Left colon (tissue), 2 donors: ENCODE data around the gene NAP1L1. TPM values are rescaled to one million over a fixed set of nuclear protein-coding genes. Genes with fewer than 3 reads are reported as not detected.

ENCODE experiments used
- ATAC-seq: fragments of 200-7000 bp; cut with Tn5 transposase; one replicate; pipeline ENCODE4 v1.9.1; 2020; ENCODE audit warnings: mild to moderate bottlenecking, moderate library complexity
- DNase-seq, 2 donors: peaks; one replicate each; pipeline ENCODE4 v3.0.0-alpha.2; 2020
- intact Hi-C, 2 donors: fragments of 100-400 bp; cut with DNase I in 1 of 2; cut with micrococcal nuclease in 1 of 2; formaldehyde crosslinking; loops; one replicate each; pipeline versions ENCODE4 v1.11.2 to v1.14.0; 2022; cut with DNase I, micrococcal nuclease
- total RNA-seq, 2 donors: library from RNA; stranded (reverse); fragmentation: NEBNext Ultra II Directional; extraction: Animal tissue kit (Norgen Biotek cat#: 25700); gene quantifications; one replicate each; pipeline ENCODE4 v1.2.1, GENCODE V29; 2021
- donor health status: DM: no; HTN: no; CAD: no.
- donor health status: DM: yes; HTN: yes; CAD: no.

NAP1L1 gene
- total RNA-seq, 2 donors from 2014 or later = 91.5 to 126 TPM

- intact Hi-C loops = no loop called here
- ATAC-seq = no peak
- no peak for DNase-seq
Observed at GRCh38 chr12:76028571-76029277, 55.8 kb downstream of the NAP1L1 start.

GRCh38 chr12:76026643-76027063, 57.8 kb downstream of the NAP1L1 start:
- ATAC-seq = no peak
- DNase-seq = no peak
- intact Hi-C loops = no loop called here

DNA sequence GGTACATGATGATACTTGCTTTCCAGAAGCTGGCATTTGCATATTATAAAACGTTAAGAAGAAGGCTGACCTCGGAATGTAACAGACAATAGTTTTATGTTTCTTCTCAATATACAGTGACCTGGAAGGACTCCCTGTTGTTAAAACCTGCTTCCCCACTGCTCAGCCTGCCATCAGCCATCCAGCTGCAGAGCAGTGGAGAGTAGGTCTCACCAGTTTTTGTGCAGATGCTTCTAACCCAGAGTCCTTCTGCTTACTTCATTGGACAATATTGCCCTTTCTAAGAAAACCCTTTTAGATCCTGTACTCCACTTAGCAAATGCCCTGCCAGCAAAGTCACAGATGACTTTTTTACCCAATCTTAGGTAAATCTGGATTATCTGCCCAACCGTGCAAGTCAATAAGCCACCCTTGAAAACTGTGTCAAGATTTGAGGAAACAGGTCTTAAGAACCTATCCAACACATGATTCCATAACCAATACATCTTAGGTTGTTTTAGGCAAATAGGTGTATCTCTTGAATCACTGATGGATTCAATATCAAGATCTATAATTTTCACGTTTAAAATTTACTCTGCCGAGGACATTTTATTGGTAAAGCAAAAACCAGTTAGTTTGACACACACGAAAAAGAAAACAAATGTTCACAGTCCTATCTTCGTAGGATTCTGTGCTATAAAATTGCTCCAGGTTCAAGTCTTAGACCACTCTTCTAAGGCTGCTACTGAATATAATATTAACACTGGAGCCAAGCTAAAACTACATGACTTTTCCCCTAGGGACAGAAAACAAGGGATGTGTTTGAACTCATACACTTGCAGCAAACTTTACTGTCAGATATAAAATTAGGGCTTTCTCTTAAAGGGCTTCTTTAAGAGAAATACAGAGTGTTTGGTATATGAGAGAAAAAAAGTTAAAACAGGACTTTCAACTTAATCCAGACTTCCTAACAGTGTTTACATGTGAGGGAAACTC, 58.6 kb downstream of the NAP1L1 start:
- ATAC-seq (no peak), DNase-seq (no peak)
- intact Hi-C loops = no loop called here

GRCh38 chr12:76024942-76025600, 59.4 kb downstream of the NAP1L1 start:
- ATAC-seq (no peak), DNase-seq (no peak)
- intact Hi-C loops = no loop called here

DNA sequence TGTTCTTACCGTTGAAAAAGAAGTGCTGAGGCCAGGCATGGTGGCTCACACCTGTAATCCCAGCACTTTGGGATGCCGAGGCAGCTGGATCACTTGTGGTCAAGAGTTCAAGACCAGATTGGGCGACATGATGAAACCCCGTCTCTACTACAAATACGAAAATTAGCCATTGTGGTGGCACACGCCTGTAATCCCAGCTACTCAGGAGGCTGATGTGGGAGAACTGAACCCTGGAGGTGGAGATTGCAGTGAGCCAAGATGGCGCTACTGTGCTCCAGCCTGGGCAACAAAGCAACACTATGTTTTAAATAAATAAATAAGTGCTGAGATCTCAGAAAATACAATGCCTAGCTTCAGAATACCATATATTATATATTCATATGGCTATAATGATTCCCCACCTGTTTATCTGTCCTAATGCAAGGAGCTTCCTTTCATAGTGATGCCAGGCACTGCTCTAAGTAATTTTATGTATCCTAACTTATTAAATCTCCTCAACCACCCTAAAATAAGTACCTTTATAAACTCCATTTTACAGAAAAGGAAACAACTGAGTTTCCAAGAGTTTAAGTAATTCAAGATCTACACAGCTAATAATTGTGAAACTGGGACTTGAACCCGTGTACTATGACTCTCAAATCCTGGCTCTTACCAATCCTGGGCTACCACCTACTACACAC, 60.2 kb downstream of the NAP1L1 start:
- no peak for DNase-seq
- no peak for ATAC-seq
- intact Hi-C loops = no loop called here

DNA sequence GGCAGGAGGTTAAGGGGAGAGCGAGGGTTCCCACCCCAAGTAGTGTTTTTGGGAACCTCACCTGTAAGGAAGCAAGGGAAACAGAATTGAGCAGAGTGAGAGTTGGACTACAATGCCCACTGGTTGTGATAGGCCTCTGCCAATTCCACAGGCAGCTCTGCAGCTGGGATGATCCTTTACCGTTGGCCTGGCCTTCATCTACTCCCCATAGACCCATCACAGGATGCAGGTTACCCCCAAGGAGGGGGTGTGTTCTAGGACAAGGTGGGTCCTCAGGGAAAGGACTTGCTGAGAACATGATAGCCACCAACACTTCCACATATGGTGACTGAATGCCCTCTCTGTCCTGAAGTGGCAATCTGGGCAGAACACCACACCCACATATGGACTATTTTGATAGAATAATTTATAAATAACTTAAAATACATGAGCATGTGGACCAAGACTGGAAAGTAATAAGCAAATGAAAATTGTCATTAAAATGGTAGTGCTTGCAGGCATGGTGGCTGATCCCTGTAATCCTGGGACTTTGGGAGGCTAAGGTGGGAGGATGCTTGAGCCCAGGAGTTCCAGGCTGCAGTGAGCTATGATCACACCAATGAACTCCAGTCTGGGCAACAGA, 61.3 kb downstream of the NAP1L1 start:
- no peak for ATAC-seq
- DNase-seq = no peak
- intact Hi-C loops = no loop called here

DNA sequence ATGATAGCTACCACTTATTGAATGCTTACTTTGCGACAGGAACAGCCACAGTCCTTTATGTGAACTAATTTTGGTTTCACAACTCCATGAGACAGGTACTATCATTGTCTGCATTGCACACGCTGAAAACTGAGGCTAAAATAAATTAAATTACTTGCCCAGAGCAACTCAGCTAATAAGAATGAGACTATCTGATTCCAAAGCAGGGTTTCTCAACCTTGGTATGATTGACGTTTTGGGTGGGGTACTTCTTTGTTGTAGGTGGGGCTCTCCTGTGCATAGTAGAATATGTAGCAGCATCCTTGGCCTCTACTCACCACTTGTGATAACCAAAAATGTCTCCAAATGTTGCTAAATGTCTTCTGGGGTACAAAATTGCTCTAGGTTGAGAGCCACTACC, 62.0 kb downstream of the NAP1L1 start:
- intact Hi-C loops = no loop called here
- DNase-seq (no peak), ATAC-seq (no peak)

DNA sequence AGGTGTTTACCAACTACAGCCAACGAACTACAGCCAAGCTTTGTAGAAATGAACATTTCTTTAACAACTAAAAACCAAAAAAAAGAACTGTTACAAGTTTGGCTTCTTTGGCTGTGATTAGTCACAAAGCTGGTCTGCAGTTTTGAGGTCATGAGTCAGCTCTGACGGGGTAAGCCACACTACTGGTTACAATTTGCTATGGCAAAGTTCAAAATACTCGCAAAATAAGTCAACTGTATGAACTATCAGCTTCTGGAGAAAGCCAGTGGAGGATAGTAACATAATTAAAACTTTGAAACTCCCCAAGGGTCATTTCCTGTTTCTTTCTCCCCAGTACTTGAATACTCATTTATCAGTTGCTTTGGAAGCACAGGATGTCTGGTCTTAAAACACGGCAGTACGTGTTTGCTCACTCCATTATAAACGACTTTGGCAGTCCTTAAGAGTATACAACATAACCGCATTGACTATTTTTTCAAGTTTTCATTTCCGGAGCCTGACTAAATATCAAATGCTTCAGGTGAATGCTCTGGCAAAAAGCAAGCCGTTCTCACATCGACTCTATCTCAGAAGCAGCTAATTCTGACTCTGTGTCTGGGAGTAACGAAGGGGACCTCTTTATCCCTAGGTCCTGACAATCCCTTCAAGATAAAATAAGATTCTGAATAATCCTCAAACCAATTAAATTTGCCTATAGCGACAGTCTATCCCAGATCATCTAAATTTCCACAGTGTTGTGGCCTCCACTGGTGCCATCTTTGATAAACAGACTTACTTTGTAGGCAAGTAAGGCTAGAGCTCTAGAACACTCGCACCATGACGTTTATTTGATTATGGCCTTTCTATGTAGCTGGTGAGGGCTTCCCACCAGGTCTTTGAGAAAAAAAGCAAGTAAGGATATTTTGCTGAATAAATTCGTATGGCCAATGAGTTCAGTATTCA, 63.5 kb downstream of the NAP1L1 start:
- ATAC-seq = peak; percentile 54
- intact Hi-C loops = no loop called here
- no peak for DNase-seq

DNA sequence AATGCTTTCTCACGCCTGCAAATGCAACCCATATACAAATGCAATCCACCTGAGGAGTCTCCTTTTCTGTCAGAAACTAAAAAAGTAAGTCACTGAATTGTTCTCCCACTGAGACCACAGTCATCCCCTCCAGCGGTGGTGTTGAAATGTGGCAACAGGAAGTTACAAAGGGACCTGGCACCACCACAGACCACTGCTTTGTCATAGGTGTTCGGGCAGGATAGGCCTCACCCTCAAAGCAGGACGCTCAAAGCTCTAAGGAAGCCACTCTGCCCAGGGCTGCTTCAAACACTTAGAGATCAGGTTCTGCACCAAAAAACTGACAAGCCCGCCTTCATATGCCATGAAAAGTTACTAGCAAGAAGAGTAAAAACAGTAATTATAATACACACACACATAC, 64.2 kb downstream of the NAP1L1 start:
- peak; percentile 40 for ATAC-seq
- intact Hi-C loops = no loop called here
- no peak for DNase-seq

DNA sequence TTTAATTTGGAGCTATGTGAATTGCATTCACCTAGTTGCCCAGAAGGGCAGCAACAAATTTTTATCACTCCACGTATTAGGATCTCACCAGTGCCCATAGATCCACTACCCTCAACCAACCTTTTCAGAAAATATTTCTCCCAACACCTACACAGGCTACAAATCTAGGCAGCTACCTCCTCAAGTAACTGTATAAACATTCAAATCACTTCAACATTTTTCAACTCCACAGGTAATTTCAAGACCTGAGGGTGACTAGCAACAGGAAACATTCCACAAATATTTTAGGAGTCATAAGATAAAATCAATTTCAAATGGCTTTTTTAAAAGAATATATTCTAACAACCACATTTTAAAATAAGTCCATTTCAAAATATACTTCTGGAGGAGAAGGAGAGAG, 65.8 kb downstream of the NAP1L1 start:
- DNase-seq = no peak
- intact Hi-C loops = no loop called here
- ATAC-seq = no peak

GRCh38 chr12:76018111-76018510, 66.4 kb downstream of the NAP1L1 start:
- DNase-seq = no peak
- ATAC-seq = no peak
- intact Hi-C loops = no loop called here

DNA sequence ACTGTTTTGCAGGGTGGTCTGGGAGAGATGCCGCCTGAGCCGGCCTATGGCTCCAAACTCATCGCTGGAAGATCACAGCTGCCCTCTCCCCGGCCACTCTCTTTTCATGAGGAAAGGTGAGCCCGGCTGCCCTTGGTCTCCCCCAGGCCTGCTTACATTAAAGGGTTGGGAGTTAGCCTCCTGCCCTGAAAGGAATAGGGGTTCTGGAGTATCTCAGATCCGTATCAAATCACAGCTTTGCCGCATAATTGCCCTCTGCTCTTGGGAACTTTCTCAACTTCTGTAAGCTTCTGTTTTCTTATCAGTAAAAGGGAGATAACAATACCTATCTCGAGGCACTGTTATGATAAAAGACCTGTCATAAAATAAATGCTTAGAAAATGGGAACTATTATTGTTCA, 70.5 kb downstream of the NAP1L1 start:
- intact Hi-C loops = no loop called here
- peak; percentile 79 for ATAC-seq
- DNase-seq = no peak

- intact Hi-C loops = no loop called here
- ATAC-seq = no peak
Observed at GRCh38 chr12:76013603-76014002, 70.9 kb downstream of the NAP1L1 start.

GRCh38 chr12:76012644-76013043, 71.8 kb downstream of the NAP1L1 start:
- DNase-seq (no peak), ATAC-seq (no peak)
- intact Hi-C loops = no loop called here

More at GRCh38 chr12:76013603-76014002, 70.9 kb downstream of the NAP1L1 start:
- DNase-seq = no peak

DNA sequence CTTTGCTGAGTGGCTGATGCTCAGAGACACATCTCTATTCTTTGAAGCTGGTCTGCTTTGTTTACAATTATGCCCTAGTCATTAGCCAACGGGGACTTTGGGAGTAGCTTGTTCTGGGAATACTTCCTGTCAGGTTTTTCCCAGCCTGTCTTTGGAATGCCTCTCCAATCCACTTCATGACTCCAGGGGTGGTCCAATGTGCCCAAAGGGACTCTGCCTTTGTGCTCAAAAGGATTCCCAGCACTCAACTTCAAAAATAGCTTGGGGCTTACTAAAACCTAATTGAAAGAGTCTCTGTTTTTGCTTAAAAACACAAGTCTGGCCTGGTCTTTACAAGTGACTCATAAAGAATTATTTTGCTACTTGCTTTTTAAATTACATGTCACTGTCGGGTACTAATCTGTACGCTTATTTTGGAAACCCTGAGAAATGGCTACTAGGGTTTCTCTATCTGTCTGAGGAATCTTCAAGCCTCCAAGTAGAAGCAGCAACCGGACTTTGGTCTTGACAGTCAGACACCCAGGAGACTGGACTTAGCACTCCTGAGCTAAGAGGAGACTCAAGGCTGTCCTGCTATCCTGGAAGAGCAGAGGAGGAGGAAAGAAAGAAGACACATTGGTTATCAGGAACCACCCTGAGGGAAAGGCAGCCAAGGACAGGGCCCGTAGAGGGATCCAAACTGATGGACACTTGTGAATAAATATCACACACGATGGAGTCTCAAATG, 73.6 kb downstream of the NAP1L1 start:
- DNase-seq (no peak), ATAC-seq (peak; percentile 46)
- intact Hi-C loops = no loop called here

- intact Hi-C loops = no loop called here
- no peak for ATAC-seq
Observed at GRCh38 chr12:76008428-76008827, 76.1 kb downstream of the NAP1L1 start.

GRCh38 chr12:76007640-76008039, 76.8 kb downstream of the NAP1L1 start:
- DNase-seq (no peak), ATAC-seq (no peak)
- intact Hi-C loops = no loop called here

More at GRCh38 chr12:76008428-76008827, 76.1 kb downstream of the NAP1L1 start:
- no peak for DNase-seq
